ENCODE data around the gene DOCK9. TPM values are rescaled to one million over a fixed set of nuclear protein-coding genes. Genes with fewer than 3 reads are reported as not detected.
A peak's percentile ranks its signal among the peaks of the same experiment; 100 is the strongest.

The DOCK9 gene
- total RNA-seq, 1 experiment from 2014 or later = 6.7 TPM

DNA sequence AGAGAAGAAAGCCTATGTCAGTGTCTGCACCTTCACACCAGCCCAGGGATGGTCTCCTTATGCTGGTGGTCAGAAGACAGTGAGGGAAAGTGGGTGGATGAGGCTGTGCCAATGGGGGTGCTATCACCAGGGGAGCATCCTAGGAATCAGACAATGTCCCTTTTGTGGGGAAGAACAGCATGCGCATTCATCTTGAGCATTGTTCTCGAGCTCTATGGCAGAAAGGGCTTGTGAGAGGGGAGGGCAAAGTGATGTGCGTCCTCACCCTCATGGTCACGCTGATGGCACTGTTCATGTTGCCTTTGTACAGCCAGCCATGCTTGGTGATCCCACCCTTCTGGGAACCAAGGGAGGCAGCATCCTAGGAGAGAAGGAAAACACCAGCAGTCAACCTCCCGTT lies 56.1 kb downstream of the DOCK9 start:
- DNase-seq = no peak
- H3K79me2 ChIP-seq (ENCODE audit: low read length) = no peaks in the 10 kb centered on the region
- H3K4me3 ChIP-seq (ENCODE audit: low read length) = no peak overlapping the region
- H3K9me2 ChIP-seq (replicated peaks; ENCODE audit: insufficient read depth, low read length) = no peaks in the 10 kb centered on the region
- no peaks in the 10 kb centered on the region for H3K27me3 ChIP-seq (ENCODE audit: low read length)
- H3K9ac ChIP-seq (ENCODE audit: low read length) = no peak overlapping the region
- H3K36me3 ChIP-seq (ENCODE audit: insufficient read depth, low read length) = no peaks in the 10 kb centered on the region
- H3K9me3 ChIP-seq (ENCODE audit: low read length) = no peaks in the 10 kb centered on the region
- no peaks in the 10 kb centered on the region for H3K4me1 ChIP-seq (ENCODE audit: low read length)
- no peak overlapping the region for H3K27ac ChIP-seq (ENCODE audit: low read length)
- H4K20me1 ChIP-seq (ENCODE audit: insufficient read depth, low read depth, low read length) = no peaks in the 10 kb centered on the region
- no peak overlapping the region for H2AFZ ChIP-seq (ENCODE audit: low read length)
- H3K4me2 ChIP-seq (ENCODE audit: low read depth, low read length, poor library complexity, severe bottlenecking) = no peak overlapping the region

DNA sequence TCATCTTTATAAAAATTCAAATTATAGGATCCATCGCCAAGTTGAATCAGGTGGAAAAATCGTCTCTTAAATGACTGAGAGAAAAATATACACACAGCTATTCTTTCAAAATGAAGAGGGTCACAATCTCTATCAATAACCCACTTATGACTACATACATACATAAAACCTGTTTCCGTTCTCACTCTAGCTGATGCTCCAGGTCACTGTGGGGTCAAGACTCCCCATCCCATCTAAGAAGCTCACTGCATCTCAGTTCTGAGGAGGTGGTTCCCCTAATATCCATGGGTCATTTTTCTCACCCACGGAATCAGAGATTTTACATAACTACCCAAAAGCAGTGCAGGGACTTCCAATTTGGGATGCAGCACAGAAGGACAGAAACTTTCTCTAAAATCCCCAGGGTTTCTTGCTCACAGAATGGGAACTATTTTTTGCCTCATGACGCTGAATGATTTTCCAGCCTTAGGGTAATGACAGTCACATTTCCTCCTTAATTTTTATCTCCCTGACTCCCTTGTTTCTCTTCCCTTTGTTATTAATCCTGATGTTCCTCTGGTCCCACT lies 56.8 kb downstream of the DOCK9 start:
- Histone ChIP-seq H3K27me3 (ENCODE audit: low read length) (no peaks in the 10 kb centered on the region), H3K4me3 (ENCODE audit: low read length) (no peak overlapping the region), H3K9me3 (ENCODE audit: low read length) (no peaks in the 10 kb centered on the region), H3K4me1 (ENCODE audit: low read length) (no peaks in the 10 kb centered on the region), H3K9me2 (replicated peaks; ENCODE audit: insufficient read depth, low read length) (no peaks in the 10 kb centered on the region), H3K79me2 (ENCODE audit: low read length) (no peaks in the 10 kb centered on the region), H2AFZ (ENCODE audit: low read length) (no peak overlapping the region), H3K9ac (ENCODE audit: low read length) (no peak overlapping the region), H3K36me3 (ENCODE audit: insufficient read depth, low read length) (no peaks in the 10 kb centered on the region), H3K4me2 (ENCODE audit: low read depth, low read length, poor library complexity, severe bottlenecking) (no peak overlapping the region), H3K27ac (ENCODE audit: low read length) (no peak overlapping the region), H4K20me1 (ENCODE audit: insufficient read depth, low read depth, low read length) (no peaks in the 10 kb centered on the region)
- no peak for DNase-seq

DNA sequence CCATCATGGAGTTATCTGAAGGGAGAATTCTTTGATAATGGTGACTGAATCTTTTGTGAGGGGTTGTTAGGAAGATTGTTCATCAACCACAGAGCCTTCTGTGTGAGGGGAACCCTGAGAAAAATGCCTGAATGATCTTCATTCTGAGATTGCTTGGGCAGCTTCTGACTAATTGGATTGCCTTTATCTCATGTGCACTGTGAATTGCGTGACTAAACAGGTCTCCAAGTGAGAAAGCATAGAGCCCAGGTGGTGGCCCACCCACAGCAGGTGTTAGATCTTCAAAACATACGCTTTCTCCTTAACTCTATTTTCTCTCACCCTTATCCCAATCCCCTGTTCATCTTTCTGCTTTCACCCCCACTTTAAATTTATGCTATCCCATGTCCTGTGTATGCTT lies 58.3 kb downstream of the DOCK9 start:
- Histone ChIP-seq H3K9me2 (replicated peaks; ENCODE audit: insufficient read depth, low read length) (no peaks in the 10 kb centered on the region), H3K27ac (ENCODE audit: low read length) (no peak overlapping the region), H3K4me3 (ENCODE audit: low read length) (no peak overlapping the region), H3K9me3 (ENCODE audit: low read length) (no peaks in the 10 kb centered on the region), H3K36me3 (ENCODE audit: insufficient read depth, low read length) (no peaks in the 10 kb centered on the region), H4K20me1 (ENCODE audit: insufficient read depth, low read depth, low read length) (no peaks in the 10 kb centered on the region), H3K79me2 (ENCODE audit: low read length) (no peaks in the 10 kb centered on the region), H3K4me1 (ENCODE audit: low read length) (no peaks in the 10 kb centered on the region), H3K27me3 (ENCODE audit: low read length) (no peaks in the 10 kb centered on the region), H2AFZ (ENCODE audit: low read length) (no peak overlapping the region), H3K4me2 (ENCODE audit: low read depth, low read length, poor library complexity, severe bottlenecking) (no peak overlapping the region), H3K9ac (ENCODE audit: low read length) (no peak overlapping the region)
- DNase-seq = no peak

DNA sequence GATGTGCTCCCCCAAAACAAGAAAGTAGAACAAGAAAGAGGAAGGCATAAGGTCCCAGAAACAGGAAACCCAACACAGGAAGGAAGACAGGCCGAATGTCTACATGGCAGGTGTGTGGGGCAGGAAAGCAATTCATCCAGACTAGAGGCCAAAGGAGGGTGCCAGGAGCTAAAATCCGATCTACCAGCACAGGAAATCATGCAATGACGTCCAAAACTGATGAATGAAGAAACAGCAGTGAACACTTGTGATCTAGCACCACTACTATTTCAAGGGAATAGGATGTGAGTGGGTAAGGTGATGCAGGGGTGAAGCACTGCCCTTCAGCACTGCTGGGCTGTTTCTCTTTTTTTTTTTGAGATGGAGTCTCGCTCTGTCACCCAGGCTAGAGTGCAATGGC lies 59.1 kb downstream of the DOCK9 start:
- Histone ChIP-seq H3K9ac (ENCODE audit: low read length) (no peak overlapping the region), H3K27me3 (ENCODE audit: low read length) (no peaks in the 10 kb centered on the region), H3K36me3 (ENCODE audit: insufficient read depth, low read length) (no peaks in the 10 kb centered on the region), H3K9me3 (ENCODE audit: low read length) (no peaks in the 10 kb centered on the region), H4K20me1 (ENCODE audit: insufficient read depth, low read depth, low read length) (no peaks in the 10 kb centered on the region), H3K79me2 (ENCODE audit: low read length) (no peaks in the 10 kb centered on the region), H3K27ac (ENCODE audit: low read length) (no peak overlapping the region), H3K4me1 (ENCODE audit: low read length) (no peaks in the 10 kb centered on the region), H3K9me2 (replicated peaks; ENCODE audit: insufficient read depth, low read length) (no peaks in the 10 kb centered on the region), H3K4me3 (ENCODE audit: low read length) (no peak overlapping the region), H3K4me2 (ENCODE audit: low read depth, low read length, poor library complexity, severe bottlenecking) (no peak overlapping the region), H2AFZ (ENCODE audit: low read length) (no peak overlapping the region)
- DNase-seq = no peak

DNA sequence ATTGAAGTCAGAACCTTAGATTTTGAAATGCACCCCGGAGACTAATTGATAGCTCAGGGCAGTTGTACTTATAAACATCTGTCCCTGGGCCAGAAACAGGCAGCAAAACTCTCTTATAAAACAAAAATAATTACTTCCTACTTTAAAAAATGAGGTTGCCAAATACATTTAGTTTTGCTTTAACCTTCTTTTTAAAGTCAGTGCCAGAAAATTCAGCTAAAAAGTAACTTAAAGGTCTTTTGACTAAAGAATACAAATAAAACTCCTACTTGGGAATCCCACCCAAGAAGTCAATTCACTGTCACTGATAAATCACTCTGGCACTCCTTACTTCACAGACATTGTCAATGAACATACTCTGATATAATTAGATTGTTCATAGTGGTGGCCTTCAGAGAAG lies 60.7 kb downstream of the DOCK9 start:
- Histone ChIP-seq H3K27ac (ENCODE audit: low read length) (no peak overlapping the region), H2AFZ (ENCODE audit: low read length) (no peak overlapping the region), H3K79me2 (ENCODE audit: low read length) (no peaks in the 10 kb centered on the region), H3K9me3 (ENCODE audit: low read length) (no peaks in the 10 kb centered on the region), H4K20me1 (ENCODE audit: insufficient read depth, low read depth, low read length) (no peaks in the 10 kb centered on the region), H3K36me3 (ENCODE audit: insufficient read depth, low read length) (no peaks in the 10 kb centered on the region), H3K9me2 (replicated peaks; ENCODE audit: insufficient read depth, low read length) (no peaks in the 10 kb centered on the region), H3K4me2 (ENCODE audit: low read depth, low read length, poor library complexity, severe bottlenecking) (no peak overlapping the region), H3K9ac (ENCODE audit: low read length) (no peak overlapping the region), H3K27me3 (ENCODE audit: low read length) (no peaks in the 10 kb centered on the region), H3K4me1 (ENCODE audit: low read length) (no peaks in the 10 kb centered on the region), H3K4me3 (ENCODE audit: low read length) (no peak overlapping the region)
- DNase-seq = peak; percentile 25

DNA sequence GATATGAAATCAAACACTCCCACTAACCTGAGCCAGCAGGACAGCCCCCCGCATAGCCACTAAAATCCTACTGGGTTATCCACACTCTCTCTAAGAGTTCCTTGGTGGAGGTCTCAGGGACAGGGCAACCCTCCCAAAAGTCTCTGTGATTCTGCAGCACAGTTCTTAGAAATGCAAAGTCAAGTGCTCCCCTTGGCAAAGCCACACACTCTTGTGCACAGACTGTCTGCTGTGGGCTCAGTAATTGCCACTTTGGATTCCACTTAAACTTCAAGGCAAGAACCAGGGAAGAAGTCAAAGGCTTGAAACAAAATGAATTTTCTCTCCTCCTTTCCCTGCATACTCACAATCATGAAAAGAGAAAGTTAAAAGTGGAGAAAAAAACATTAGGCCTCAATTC lies 61.5 kb downstream of the DOCK9 start:
- H3K27me3 ChIP-seq (ENCODE audit: low read length) = no peaks in the 10 kb centered on the region
- H3K4me3 ChIP-seq (ENCODE audit: low read length) = no peak overlapping the region
- no peaks in the 10 kb centered on the region for H3K9me2 ChIP-seq (replicated peaks; ENCODE audit: insufficient read depth, low read length)
- H2AFZ ChIP-seq (ENCODE audit: low read length) = no peak overlapping the region
- no peaks in the 10 kb centered on the region for H3K79me2 ChIP-seq (ENCODE audit: low read length)
- H3K4me1 ChIP-seq (ENCODE audit: low read length) = no peaks in the 10 kb centered on the region
- no peaks in the 10 kb centered on the region for H3K36me3 ChIP-seq (ENCODE audit: insufficient read depth, low read length)
- no peak overlapping the region for H3K4me2 ChIP-seq (ENCODE audit: low read depth, low read length, poor library complexity, severe bottlenecking)
- H4K20me1 ChIP-seq (ENCODE audit: insufficient read depth, low read depth, low read length) = no peaks in the 10 kb centered on the region
- H3K27ac ChIP-seq (ENCODE audit: low read length) = no peak overlapping the region
- no peak overlapping the region for H3K9ac ChIP-seq (ENCODE audit: low read length)
- DNase-seq = peak; percentile 31
- no peaks in the 10 kb centered on the region for H3K9me3 ChIP-seq (ENCODE audit: low read length)

DNA sequence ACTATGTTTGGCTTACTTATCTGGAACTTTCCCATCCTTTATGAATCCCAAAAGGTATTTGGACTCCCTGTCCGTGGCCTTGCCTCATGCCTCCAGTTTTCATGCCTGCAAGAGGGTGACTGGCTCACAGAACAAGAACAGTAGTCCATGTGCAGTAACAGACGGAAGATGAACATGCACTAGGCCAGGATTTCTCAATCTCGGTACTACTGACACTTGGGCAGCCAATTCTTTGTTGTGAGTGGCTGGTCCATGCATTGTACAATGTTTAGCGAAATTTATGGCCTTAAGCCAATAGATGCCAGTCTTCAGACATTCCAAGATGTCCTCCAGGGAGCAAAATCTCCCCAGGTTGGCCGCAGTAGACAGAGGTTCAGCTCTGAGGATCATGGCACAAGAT lies 61.9 kb downstream of the DOCK9 start:
- Histone ChIP-seq H3K79me2 (ENCODE audit: low read length) (no peaks in the 10 kb centered on the region), H4K20me1 (ENCODE audit: insufficient read depth, low read depth, low read length) (no peaks in the 10 kb centered on the region), H3K9me3 (ENCODE audit: low read length) (no peaks in the 10 kb centered on the region), H2AFZ (ENCODE audit: low read length) (no peak overlapping the region), H3K4me1 (ENCODE audit: low read length) (no peaks in the 10 kb centered on the region), H3K4me3 (ENCODE audit: low read length) (no peak overlapping the region), H3K27me3 (ENCODE audit: low read length) (no peaks in the 10 kb centered on the region), H3K27ac (ENCODE audit: low read length) (no peak overlapping the region), H3K9ac (ENCODE audit: low read length) (no peak overlapping the region), H3K4me2 (ENCODE audit: low read depth, low read length, poor library complexity, severe bottlenecking) (no peak overlapping the region), H3K36me3 (ENCODE audit: insufficient read depth, low read length) (no peaks in the 10 kb centered on the region), H3K9me2 (replicated peaks; ENCODE audit: insufficient read depth, low read length) (no peaks in the 10 kb centered on the region)
- peak; percentile 15 for DNase-seq

DNA sequence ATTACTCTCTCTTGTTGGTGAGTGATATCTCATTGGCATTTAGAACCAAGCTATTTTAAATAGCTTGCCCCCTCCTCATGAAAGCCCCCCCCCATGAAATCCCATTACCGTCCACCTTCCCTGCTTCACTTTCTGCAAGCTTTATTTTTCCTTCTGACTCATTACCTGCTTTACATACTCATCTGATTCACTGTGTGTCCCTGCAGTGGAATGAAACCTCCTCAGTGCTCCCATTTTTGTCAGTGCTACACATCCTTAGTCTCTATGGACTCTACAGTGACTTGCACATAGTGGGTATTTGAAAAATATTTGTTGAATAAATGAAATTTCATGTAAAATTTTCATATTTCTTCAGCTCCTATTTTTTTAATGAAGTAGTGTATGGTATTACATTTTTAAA lies 62.3 kb downstream of the DOCK9 start:
- H3K27me3 ChIP-seq (ENCODE audit: low read length) = no peaks in the 10 kb centered on the region
- H3K4me1 ChIP-seq (ENCODE audit: low read length) = no peaks in the 10 kb centered on the region
- H2AFZ ChIP-seq (ENCODE audit: low read length) = no peak overlapping the region
- H3K36me3 ChIP-seq (ENCODE audit: insufficient read depth, low read length) = no peaks in the 10 kb centered on the region
- H3K9me3 ChIP-seq (ENCODE audit: low read length) = no peaks in the 10 kb centered on the region
- H4K20me1 ChIP-seq (ENCODE audit: insufficient read depth, low read depth, low read length) = no peaks in the 10 kb centered on the region
- H3K4me2 ChIP-seq (ENCODE audit: low read depth, low read length, poor library complexity, severe bottlenecking) = no peak overlapping the region
- DNase-seq = peak; percentile 19
- no peaks in the 10 kb centered on the region for H3K79me2 ChIP-seq (ENCODE audit: low read length)
- H3K9ac ChIP-seq (ENCODE audit: low read length) = no peak overlapping the region
- no peak overlapping the region for H3K4me3 ChIP-seq (ENCODE audit: low read length)
- no peaks in the 10 kb centered on the region for H3K9me2 ChIP-seq (replicated peaks; ENCODE audit: insufficient read depth, low read length)
- H3K27ac ChIP-seq (ENCODE audit: low read length) = no peak overlapping the region

DNA sequence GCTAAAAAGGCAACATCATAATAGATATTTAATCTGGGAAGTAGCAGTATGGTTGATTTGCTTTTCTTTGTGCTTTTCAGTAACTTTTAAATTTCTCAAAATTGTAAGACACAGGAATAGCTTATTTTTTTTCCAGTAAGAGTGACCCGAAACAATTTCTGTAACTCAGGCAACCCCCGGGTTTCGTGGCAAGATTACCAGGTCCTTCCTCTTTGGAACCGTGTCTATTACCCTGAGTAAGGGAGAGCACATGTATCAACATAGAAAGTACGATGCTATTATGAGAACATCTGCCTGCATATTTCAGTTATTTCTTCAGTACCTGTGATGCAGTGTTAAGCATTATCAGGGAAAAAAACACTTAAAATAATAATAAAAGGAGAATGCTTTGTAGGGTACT lies 64.1 kb downstream of the DOCK9 start:
- Histone ChIP-seq H3K9me2 (replicated peaks; ENCODE audit: insufficient read depth, low read length) (no peaks in the 10 kb centered on the region), H3K9ac (ENCODE audit: low read length) (no peak overlapping the region), H3K4me2 (ENCODE audit: low read depth, low read length, poor library complexity, severe bottlenecking) (no peak overlapping the region), H2AFZ (ENCODE audit: low read length) (no peak overlapping the region), H3K27ac (ENCODE audit: low read length) (no peak overlapping the region), H3K4me3 (ENCODE audit: low read length) (no peak overlapping the region), H3K9me3 (ENCODE audit: low read length) (no peaks in the 10 kb centered on the region), H3K79me2 (ENCODE audit: low read length) (no peaks in the 10 kb centered on the region), H3K4me1 (ENCODE audit: low read length) (no peaks in the 10 kb centered on the region), H3K36me3 (ENCODE audit: insufficient read depth, low read length) (no peaks in the 10 kb centered on the region), H4K20me1 (ENCODE audit: insufficient read depth, low read depth, low read length) (no peaks in the 10 kb centered on the region), H3K27me3 (ENCODE audit: low read length) (no peaks in the 10 kb centered on the region)
- peak; percentile 30 for DNase-seq

Measured in Karpas-422 (cell line).